Stimulated activated CD4-positive, alpha-beta T cell treated with anti-CD3 and anti-CD28 coated beads, TNF-alpha, amount 100 ng/mL, for 4 hours (primary cell): ENCODE data around the gene GLCCI1.

Source experiments
- DNase-seq, 3 experiments: peaks; one replicate each; pipeline ENCODE4 v3.0.0-alpha.2; 2020; ENCODE audit warnings: low read depth in 3 of 3

GLCCI1 gene

GRCh38 chr7:7968544-7969305 is at the start of gene GLCCI1:
TSS of gene GLCCI1 (plus strand) at chr7:7968796. CDS start at chr7:7969351, 555 bp downstream.
- peak; percentile 94 to 95 (median 95) for DNase-seq

DNA sequence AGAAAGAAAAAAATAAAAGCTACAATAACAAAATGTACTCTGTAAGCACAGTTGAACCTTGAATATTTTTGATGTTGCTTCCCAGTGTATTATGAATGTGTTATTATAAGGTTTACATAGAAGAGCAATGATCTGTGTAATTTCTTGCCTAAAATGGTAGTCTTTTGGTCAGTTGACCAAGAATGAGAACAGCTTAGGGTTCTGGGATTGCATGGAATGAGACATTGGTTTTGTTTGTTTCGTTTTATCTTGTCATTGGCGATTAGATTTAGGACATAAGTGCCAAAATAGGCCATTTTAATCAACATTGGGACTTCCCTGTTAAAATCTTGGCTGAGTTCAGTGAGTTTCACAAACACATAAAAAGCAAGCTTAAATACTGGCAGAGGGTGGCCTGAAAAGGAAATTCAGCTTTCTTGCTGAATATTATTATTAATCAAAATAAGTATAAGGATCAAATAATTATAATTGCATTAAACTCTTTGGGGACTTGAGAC is 49.1 kb upstream of the GLCCI1 start:
- DNase-seq = no peak

- DNase-seq = no peak
These were observed 48.5 kb upstream of the GLCCI1 start for GRCh38 chr7:7920056-7920455.

DNA sequence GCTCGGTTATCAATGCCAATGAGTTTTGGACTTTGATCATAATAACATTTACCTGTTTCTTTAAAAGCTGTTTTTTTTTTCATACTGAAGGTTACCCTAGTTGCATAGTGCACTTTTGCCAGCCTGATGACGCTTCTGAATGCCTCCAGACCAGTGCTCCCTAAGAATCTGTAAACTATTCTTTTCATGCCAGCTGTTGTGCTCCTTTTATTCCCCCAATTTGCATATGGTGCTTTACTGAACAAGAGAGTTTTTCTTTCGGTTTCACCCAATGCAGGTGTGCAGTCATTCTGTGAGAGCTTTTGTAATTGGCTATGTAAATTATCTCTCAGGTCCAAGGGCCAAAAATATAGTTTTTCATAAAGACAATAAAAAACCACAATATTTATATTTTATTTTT is 48.1 kb upstream of the GLCCI1 start:
- no peak for DNase-seq

DNA sequence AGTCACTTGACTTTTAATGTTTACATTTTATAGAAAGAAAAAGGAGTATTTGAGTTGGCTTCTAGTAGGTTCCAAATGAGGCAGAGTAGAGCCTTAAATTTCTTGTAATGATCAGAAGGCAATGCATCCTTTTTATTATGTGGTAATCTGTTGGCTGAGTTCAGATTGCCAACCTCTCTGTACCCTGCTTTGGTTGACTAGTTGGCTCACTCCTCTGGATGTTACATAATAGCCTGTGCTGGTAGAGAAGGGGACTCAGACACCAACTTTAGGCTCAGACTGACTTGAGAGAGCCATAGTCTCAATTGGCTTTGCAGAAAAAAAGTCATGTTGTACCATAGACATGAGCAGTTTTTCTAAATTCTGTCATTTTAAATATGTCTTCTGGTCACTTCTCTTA is 46.8 kb upstream of the GLCCI1 start:
- no peak for DNase-seq

GRCh38 chr7:7922684-7923385 is 45.8 kb upstream of the GLCCI1 start:
- DNase-seq = no peak

DNA sequence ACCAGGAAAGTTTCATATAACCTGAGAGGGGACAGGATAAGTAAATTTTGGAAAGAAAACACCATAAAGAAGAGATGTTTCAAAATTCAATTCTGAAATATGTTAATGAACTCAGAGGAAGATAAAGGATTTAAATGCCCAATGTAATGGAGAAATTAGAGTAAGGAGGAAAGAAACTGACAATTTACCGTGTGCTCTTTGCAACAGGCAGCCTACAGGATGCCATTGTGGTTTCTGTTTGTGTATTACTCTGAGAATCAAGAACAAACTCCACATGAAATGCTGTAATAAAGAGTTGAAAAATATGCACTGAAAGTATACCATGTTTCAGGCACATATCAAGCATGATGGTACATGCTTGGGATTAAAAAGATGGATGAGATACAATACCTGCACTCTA is 44.8 kb upstream of the GLCCI1 start:
- no peak for DNase-seq

GRCh38 chr7:7924303-7924702 is 44.3 kb upstream of the GLCCI1 start:
- DNase-seq = no peak

GRCh38 chr7:7931626-7932025 is 37.0 kb upstream of the GLCCI1 start:
- no peak for DNase-seq

DNA sequence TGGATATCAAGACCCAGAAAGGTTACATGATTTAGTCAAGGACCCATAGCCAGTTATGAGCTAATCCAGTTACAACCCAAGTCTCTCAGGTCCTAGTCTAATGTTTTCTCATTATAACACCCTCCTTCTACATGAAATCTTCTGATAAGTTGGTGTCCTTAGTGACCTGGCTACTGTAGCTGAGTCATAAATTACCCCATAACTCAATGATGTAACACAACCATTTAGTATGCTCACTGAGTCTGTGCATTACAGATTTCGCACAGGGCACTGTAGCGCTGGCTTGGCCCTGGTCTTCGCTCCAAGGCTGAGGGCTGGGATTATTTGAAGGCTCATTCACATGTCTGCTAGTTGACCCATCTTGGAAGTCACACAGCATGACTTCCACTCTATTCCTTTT is 36.0 kb upstream of the GLCCI1 start:
- DNase-seq = no peak

- DNase-seq = no peak
These were observed 34.6 kb upstream of the GLCCI1 start for GRCh38 chr7:7933915-7934526.

- no peak for DNase-seq
These were observed 33.7 kb upstream of the GLCCI1 start for GRCh38 chr7:7934945-7935344.

DNA sequence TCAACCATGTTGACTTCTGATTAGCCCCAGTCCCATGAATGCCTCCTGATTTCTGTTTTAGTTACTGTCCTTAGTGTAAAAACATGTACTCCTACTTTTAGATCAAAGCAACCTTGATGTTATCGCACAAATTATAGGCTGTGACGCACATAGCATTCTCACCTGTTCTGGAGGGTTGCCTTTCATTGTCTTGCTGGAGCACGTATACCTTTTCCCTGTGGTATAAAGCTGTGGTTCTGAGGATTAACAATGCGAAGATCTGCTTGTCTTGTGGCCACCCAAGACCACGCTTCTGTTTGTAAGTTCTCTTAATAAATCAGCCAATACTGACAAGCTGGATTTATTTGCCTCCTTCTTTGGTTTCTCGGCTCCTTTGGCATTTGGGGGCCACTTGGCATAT is 30.1 kb upstream of the GLCCI1 start:
- no peak for DNase-seq

- no peak for DNase-seq
These were observed 24.6 kb upstream of the GLCCI1 start for GRCh38 chr7:7943951-7944350.

GRCh38 chr7:7944619-7945282 is 23.8 kb upstream of the GLCCI1 start:
- peak in 2 of 3 experiments; percentile 4 to 6 for DNase-seq

- no peak for DNase-seq
These were observed 22.1 kb upstream of the GLCCI1 start for GRCh38 chr7:7946486-7946885.

- no peak for DNase-seq
These were observed 20.4 kb upstream of the GLCCI1 start for GRCh38 chr7:7948232-7948631.

DNA sequence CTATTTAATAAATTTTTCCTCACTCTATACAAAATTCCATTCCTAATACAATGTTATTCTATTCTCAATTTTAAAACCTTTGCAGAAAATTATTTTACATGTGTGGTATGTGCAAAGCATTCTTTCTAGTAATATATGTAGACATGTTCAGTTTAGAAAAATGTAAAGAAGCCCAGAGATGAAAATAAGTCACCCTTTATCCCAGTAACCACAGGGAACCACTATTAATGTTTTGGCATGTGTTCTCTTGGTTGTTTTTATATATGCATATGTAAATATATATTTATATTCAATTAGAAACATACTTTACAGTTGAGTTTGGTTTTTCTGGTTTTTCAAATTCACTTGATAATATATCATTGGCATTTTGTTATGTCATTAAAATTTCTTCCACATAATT is 14.8 kb upstream of the GLCCI1 start:
- DNase-seq = no peak

- no peak for DNase-seq
These were observed 12.0 kb upstream of the GLCCI1 start for GRCh38 chr7:7956531-7957128.

DNA sequence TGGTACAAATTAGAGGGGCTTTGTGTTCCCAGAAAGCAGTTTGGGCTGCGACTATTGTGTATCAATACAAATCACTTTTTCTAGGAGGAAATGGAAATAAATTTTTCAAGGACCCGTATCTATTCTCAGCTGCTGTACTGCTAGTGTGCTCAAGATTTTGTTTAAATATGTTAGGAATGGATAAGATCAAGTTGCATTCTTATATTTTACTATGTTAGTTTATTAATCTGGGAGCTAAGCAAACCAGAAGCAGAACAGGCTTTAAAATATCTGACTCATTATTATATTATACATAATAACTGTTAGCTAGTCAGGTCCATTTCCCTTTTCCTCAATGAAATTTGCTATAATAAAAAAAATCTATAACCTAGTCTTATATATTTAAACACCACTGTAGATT is 11.1 kb upstream of the GLCCI1 start:
- DNase-seq = no peak

GRCh38 chr7:7959979-7960670 is 8.5 kb upstream of the GLCCI1 start:
- no peak for DNase-seq
